Skin of body (tissue), 2 donors: Measurements from ENCODE around the gene ROBO1. TPM values are rescaled to one million over a fixed set of nuclear protein-coding genes. Genes with fewer than 3 reads are reported as not detected.
"Not testable (repeated sequence)": the region's sequence is repeated elsewhere in the genome, so short reads cannot be mapped to it uniquely, and the experiment has no call there.

Experiments used
- DNase-seq: peaks from one replicate; lab custom pipeline; 2025; lab: John Stamatoyannopoulos, UW
- total RNA-seq: library from RNA; depleted of rRNA; stranded (reverse); fragments of >200 nt; gene quantifications from one replicate; pipeline ENCODE4 v1.2.3, GENCODE V29; 2014

Gene ROBO1
- total RNA-seq, 1 donor from 2014 or later: 138 TPM

DNA sequence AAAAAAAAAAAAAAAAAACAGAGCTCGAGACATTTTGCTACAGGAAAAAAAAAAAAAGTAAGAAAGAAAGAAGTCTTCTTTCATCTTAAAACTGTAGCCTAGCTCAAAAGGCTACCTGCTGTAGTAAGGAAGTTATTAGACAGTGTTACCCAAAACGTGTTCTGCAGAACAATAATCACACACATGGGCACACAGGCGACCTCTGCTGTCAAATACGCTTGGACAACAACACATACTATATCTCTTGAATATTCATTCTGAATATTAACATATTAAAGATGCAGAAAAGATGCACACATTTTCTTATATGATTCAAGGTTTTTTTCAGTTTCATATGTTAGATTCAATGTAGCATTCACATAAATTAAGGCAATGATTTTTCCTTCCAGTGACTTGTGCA lies 215.8 kb downstream of the ROBO1 start:
- DNase-seq: no peak

DNA sequence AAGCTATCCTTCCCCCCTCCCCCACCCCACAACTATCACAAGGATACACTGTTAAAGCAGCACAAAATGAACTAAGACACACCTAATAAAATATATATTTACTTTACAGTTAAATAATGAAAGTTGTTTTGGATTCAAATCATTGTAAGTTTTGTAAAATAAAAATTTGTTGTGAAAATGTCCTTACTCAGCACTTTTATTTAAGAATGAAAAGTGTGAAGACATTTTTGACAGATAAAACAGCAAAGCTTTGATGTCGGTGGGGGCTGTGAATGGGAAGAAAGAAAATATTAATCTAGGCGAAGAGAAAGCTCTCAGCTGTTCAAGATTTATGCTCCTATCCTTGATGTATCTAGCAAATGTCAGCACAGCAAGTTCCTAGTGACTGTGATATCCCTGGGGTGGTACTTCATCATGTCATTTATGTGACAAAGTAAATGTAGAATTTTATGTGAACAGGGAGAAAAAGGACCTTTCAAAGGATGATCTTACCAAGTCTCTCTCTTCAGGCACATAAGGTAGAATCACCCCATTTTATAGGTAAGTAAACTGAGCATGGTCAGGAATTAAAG lies 216.4 kb downstream of the ROBO1 start:
- no peak for DNase-seq

DNA sequence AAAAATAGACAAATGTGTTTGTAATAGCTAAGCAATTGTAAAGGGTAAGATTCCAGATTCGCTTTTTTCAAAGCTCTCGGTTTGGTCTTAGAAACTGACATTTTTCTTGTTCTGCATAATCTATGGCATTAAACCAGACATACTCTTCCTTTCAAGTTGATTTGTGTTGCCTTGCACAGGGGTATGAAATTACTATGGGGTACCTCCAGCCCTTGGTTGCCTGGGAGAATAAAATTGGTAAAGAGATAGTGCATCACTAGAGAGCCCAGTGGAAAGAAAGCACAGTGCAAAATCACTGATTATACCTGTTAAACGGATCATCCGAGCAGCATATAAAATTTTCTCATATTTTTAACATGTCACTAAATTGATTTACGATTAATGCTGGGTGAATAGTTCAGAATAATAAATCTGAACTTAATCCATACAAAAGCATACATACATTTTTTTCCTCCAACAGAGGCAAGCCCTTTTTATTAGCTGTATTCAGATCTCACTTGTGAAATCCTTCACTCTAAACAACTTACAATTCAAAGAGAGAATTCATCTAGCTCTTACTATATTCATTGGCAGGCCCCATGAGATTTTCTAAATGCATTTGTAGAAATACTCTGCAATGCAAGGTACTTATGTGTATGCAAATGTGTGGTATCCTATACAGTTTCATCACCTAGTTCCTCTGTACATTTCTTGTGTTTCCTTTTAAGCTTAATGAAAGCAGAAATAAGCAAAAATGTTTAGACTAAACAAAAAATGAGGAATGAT lies 224.4 kb downstream of the ROBO1 start:
- DNase-seq: no peak

DNA sequence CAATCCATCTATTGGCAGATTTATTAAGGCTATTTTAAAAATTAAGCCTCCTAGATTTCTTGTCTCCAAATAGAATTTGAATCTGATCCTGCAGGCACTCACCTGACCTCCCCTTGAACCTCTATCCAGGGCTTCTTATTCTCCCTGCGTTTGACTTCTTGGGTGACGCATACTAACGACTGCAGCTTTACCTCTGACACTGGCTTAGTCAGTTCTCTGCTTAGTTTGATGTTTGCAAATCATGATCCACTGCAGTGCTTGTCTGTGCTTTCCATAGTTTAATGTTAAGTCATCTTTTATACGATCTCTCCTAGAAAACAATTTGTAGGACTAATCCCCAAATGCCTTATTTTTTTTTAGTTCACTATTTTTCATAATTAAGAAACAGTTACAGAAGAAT lies 233.1 kb downstream of the ROBO1 start:
- no peak for DNase-seq

DNA sequence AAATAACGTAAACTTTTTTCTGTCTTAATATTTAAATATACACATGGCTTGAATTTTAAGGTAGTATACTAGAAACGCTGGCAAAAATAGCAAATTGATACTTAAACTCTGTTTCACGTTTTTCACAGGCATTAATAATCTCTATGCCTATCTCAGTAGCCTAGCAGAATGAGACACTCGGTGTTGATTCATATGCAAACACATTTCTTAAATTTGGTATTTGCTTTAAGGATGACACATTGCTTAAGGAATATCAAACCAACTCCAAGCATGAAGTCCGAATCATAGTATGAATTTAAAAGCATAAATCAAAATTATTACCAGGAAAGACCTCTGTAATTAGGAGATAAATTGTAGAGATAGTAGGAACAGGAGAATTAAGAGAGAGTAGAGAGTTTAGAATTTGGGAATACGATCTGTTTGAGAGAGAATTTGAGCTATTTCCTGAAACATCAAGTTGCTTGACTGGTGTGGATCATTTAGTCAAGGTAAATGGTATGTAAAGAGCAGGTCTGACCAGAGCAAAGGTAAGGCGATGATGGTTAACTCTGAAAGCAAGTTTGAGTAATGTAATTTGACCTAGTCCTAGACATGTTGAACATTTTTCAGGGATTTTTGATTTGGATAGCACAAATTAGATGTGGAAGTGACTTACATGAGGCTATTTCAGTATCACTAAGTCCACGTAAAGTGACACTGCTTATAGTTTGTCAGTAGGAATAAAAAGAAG lies 236.1 kb downstream of the ROBO1 start:
- DNase-seq: no peak

DNA sequence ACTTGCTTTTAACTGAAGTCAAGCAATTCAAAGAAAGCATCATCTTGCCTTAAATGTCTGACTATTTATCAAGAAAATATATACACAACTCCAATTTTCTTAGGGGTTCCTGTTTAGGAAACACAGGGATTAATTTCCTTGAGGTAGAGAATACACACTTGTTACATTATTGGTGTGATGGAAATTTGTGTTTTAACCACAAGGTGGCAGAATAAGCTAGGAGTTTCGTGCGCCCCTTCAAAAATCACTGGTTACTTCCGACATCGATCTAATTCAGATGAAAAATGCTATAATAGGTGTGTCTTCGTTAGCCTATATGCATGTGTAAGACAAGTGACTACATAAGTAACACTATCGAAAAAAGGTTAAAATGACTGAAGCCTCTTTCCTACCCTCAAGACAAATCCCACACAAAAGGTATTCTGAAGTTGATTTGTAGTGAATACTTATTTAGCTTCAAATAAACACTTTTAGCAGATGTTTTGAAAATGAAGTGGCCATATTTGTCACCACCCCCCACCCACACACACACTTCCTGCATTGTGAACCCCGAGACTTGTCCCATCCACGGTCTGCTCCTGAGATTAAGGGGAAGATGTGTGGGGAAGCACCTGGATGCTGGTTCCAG lies 246.5 kb downstream of the ROBO1 start:
- peak; percentile 22 for DNase-seq

DNA sequence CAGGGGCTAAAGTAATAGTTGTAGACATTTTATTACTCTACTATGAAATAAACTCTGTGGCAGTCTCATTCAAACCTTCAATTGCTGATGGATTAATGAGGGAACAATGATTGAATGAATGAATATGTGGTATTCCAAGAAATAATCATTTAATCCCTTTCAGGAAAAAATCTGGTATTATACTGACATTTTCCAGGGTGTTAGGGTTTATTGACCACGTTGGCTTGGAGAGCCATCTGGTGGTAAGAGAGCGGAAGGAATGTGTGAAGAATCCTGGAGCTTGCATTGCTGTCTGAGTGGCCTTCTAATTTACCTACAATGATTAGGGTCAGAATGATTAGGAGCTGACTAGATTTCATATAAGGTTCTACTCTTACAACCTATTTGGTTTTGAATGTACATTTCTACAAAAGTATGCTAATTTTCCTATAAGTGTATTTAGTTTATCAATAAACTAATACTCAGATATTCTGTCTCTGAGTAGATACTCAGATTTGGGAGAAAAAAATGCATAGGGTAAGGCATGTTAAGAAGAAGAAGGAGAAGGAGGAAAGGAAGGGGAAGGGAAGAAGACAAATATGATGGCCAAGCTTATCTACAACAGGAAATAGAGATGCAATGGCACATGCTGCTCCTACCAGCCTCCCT lies 249.9 kb downstream of the ROBO1 start:
- peak; percentile 31 for DNase-seq

DNA sequence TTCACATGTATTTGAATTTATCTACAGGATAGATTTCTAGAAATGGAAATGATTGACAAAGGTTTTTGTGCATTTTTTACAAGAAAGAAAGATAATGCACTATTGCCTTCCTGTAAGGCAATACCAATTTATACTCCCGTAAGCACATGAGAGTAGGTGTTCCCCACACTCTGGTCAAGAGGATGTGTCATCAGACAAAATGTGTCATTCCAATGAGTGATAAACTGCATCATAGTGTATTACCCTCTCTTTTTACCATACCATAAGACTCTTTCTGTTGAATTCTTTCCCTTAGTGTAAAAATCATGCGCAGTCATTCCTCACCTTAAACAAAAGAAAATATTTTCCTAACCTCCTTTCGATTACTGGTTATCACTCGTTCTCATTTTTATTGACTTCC lies 251.0 kb downstream of the ROBO1 start:
- DNase-seq: no peak

DNA sequence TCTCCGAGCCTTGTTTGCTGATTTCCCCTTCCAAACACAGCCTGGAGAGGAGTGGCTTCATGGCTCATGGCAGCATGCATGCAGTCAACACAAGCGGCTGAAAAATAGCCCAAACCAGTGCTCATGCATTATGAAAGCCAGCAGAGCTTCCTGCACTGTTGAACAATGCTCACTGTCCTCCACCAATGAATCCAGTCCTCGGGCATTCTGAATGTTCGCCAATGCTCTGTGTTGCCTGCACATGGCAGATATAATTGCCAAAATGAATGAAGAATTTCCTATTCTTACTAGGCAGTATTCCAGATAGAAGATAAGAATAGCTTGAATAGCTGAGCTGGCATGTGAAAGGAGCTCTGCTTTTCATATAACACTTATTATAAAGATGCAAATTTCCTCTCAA lies 252.7 kb downstream of the ROBO1 start:
- DNase-seq: peak; percentile 5

DNA sequence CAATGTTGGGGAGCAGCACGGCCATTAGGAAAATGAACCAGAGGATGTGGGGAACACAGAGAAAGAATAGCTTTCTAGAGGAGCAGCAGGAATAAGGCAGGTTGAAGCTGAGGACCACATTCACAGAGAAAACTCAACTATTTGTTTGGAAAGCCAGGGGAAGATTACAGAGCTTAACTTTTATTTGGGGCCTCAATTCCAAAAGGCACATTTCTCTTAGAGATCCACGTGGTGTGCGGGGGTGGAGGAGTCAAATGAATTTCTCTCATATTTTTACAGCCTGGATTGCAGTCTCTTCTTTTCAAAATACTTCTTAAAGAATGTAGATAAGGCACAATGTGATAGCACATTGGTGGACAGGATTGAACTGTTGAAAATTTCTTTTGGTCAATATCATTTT lies 253.7 kb downstream of the ROBO1 start:
- DNase-seq: no peak

DNA sequence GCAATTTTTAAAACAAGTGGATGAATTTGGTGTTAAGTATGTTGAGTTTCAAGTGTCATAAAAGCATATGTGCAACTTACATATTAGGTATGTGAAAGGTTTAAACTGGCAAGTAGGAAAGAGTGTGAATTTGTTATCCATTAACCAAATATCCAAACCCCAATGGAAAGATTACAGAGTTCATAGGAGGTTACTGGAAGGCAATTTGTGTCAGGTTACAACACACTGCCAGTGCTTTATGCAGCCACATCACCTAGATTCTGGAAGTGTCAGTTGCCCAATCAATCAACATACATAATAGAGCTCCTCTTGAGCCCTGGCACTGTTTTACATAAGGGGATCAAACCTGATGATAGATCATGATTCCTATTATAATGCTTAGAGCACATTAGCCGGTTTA lies 261.0 kb downstream of the ROBO1 start:
- DNase-seq: no peak

DNA sequence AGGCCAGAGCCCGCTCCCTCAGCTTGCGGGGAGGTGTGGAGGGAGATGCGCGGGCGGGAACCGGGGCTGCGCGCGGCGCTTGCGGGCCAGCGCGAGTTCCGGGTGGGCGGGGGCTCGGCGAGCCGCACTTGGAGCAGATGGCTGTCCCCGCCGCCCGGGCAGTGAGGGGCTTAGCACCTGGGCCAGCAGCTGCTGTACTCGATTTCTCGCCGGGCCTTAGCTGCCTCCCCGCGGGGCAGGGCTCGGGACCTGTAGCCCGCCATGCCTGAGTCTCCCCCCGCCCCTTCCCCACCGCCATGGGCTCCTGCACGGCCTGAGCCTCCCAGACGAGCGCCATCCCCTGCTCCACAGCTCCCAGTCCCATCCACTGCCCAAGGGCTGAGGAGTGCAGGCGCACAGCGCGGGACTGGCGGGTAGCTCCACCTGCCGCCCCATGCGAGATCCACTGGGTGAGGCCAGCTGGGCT lies 265.5 kb downstream of the ROBO1 start:
- not testable (repeated sequence) for DNase-seq

DNA sequence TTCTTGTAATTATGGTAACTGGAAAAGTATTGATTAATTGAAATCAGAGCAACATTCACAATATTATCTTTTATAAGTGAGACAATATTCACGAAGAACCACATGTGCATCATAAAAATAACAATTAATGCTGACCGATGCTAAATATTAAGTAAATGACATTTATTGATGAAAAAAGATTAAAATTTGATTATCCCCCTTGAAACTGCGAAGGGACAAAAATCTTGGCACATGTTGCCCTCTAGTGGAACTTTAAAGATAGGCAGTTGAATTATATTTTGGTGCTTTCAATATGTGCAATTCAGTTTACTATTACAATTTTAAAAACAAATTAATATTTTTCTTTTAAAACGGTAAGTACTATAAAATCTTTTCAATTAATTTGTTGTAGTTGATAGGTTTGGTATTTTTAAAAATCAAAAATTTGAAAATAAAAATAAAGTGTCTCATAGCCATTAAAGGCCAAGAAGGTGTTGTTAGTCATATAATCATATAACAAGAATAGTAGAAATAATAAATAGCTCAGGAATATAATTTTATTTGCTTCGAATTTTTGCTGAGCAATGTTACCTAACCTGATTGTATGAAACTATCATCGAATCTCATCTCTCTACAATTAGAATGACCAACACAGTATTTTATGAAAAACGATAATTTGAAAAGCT lies 270.2 kb downstream of the ROBO1 start:
- DNase-seq: no peak

DNA sequence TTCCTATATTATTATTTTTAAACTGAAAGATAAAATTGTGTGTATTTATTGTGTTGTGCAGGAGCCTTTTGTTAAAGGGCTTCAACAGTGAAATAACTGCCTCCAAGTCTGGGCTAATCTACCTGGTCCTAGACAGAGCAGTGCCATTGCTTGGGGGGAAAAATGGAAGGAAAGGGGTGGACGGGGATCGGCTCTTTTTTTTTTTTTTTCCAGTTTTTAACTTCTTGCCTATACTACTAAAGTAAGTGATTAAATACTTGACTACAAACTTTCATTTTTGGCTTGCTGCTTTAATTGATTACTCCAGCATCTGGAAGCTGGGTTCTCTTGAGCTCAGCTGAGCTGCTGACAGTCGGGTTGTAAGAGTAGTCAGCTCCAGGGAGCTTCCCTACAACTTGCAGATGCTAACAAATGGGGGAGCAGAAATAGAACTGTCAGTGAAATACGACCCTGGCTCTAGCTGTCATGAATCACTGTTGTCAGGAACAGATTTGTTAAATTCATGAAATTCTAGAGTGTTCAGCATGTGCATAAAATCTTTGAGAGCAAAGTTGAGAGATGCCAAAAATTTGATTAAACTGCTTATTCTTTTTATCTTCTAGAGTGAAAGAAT lies 276.7 kb downstream of the ROBO1 start:
- peak; percentile 92 for DNase-seq

DNA sequence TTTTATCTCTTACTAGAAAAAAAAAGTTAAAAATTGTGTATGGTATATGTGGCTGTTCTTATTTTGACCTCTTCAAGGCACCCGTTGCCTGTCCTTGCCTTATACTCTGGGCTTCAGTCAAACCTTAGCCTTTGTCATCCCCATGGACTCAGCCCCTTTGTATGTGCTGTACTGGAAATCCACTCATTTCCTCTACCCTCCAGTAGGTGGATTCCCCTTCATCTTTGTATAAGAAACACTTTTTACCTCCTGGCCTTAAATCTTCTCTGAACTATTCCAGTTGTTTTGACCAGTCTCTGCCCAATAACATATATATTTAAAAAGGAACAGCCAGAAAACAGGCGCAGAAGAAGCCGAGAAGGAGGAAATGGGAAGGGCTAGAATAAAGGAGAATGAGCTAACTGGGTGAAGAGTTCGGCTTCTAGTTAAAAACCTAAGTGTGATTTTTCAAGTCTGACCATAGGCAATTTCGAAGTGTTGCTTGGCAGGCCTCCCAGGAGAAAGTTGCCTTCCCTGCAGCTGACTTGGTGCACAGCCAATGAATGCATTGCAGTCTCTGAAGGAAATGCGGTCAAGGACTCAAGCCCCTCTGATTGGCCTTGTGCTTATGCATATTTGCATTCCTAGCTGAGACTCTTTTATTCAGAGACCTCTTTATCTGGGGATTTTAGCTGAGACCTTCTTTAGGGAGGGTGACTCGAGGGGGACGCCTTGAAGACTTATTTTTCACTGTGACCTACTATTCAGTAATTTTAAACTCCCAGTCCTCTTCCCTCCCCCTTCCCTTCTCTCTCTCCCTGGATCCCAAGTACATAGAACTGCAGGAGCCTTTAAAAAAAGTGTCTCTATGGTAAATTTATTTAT lies 277.4 kb downstream of the ROBO1 start:
- DNase-seq: peak; percentile 47

DNA sequence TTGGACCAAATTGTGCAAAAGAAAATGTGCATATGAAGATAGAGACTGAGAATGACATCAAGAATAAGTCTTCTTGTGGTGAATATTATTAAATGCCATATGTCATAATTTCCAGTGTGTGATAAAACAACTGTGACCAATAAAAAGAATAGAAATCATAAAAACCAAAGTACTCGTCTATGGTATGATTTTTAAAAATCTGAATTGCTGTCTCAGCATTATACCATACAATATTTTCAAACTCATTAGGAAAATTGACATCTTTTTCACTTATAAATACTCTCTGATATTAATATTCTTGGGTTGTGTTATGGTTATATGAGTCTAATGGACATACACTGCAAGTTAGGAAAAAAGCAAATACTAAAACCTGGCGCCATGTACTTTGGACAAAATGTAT lies 279.4 kb downstream of the ROBO1 start:
- DNase-seq: no peak

DNA sequence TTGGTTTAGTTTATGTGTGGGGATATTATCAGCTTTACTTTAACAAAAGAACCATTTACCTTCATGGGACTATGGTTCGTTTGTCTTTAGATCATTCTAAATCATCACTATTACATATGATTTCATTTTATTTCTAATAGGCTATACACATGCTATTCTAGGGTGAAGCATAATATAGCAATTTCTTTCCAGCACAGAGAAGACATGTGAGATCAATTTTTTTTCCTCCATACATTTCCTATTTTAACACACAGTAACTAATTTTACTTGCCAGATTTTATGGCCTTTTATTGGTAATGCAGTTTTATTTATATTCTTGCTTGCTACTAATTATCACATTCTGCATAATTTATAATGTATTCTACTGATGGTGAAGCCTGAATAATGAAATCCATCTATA lies 287.1 kb downstream of the ROBO1 start:
- no peak for DNase-seq

DNA sequence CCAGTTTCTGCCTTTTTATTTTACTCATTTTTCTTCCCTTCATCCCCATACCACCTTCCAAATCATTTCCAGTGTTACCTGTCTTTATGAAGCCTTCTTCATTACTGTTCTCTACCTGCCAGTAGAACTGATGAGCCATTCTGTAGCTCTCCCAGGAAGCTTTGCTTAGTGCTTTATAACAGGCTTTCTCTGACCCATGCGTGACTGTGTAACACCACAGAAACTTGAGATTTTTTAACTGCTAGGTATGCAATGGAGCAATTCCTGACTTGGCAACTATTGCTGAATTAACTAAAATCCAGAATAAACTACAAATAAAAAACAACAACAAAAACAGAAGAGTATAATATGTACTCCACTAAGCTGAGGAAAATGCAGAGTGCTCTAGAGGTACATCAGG lies 289.2 kb downstream of the ROBO1 start:
- DNase-seq: no peak

DNA sequence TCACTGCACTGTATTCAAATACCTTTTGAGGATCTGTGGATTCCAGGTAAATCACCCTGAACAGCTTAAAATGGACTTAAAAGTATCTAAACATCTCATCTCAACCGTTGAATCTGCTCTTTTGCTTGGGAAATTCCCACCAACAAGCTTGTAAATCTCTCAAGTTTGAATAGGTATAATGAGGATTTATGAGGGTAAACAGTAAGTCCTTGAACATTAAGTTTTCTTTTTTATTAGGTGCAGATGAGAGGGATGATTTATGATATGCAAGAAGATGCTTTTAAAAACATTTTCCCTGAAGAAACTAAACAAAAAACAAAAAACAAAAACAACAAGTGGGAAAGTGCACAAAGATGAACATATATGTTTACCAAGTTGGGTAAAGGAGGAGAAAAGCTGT lies 290.6 kb downstream of the ROBO1 start:
- no peak for DNase-seq

DNA sequence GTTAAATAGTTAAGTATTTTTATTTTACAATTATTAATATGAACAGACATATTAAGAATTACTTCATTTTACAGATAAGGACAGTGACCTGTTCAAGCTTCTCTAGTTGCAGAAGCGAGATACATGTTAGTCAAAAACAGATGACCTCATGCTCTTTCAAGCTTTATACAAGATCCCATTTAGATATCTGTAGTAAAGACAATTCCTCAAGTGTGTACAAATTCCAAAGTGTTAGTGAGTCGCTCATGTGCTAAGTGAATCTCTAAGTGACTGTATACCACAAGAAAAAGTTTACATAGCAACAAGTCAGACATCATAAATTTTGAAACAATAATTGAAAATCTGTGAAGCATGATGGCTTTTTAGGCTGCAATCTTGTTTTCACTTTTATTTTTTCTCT lies 293.8 kb downstream of the ROBO1 start:
- no peak for DNase-seq
